DND-41 (cell line): Measurements from ENCODE around the gene PC.

ENCODE experiments used
- ATAC-seq: fragments of 200-7000 bp; cut with Tn5 transposase; 3 replicates; pipeline ENCODE4 v1.9.1; 2021; ENCODE audit warnings: low read depth; ENCODE audit not compliant: insufficient read depth
- DNase-seq: peaks from one replicate; pipeline ENCODE4 v3.0.0-alpha.2; 2020
- H2AFZ ChIP-seq: 2 replicates; pipeline ENCODE4 v1.6.0; 2012; ENCODE audit warnings: low read depth, low read length
- H3K27ac ChIP-seq: 2 replicates; pipeline ENCODE4 v1.5.1; 2012; ENCODE audit warnings: low read length, inconsistent platforms
- H3K27me3 ChIP-seq: fragments of 200-600 bp; sonication (generic); 2 replicates; pipeline ENCODE4 v1.6.0; 2012; ENCODE audit warnings: low read length, mild to moderate bottlenecking, inconsistent platforms; ENCODE audit not compliant: insufficient read depth, poor library complexity
- H3K36me3 ChIP-seq: 2 replicates; pipeline ENCODE4 v1.5.1; 2012; ENCODE audit warnings: low read length, inconsistent platforms; ENCODE audit not compliant: insufficient read depth
- H3K4me1 ChIP-seq: 2 replicates; pipeline ENCODE4 v1.5.1; 2012; ENCODE audit warnings: mild to moderate bottlenecking, low read length; ENCODE audit not compliant: insufficient read depth
- H3K4me2 ChIP-seq: 2 replicates; pipeline ENCODE4 v1.6.0; 2012; ENCODE audit warnings: mild to moderate bottlenecking, moderate library complexity, low read length, inconsistent platforms; ENCODE audit not compliant: insufficient read depth
- H3K4me3 ChIP-seq, 2 experiments: fragments of 200-600 bp in 1 of 2; shearing (Covaris generic) in 1 of 2; 2 replicates each; pipeline ENCODE4 v1.5.1; 2012 to 2016; ENCODE audit warnings: inconsistent platforms in 2 of 2, low read length in 2 of 2, mild to moderate bottlenecking in 2 of 2, low read depth in 1 of 2, moderate library complexity in 1 of 2
- H3K79me2 ChIP-seq: 2 replicates; pipeline ENCODE4 v1.6.0; 2012; ENCODE audit warnings: low read length, inconsistent platforms; ENCODE audit not compliant: insufficient read depth
- H3K9ac ChIP-seq: 2 replicates; pipeline ENCODE4 v1.6.0; 2012; ENCODE audit warnings: low read depth, mild to moderate bottlenecking, inconsistent platforms, low read length, moderate library complexity
- H3K9me3 ChIP-seq: 2 replicates; pipeline ENCODE4 v1.5.1; 2012; ENCODE audit warnings: low read length, moderate library complexity, mild to moderate bottlenecking, inconsistent platforms; ENCODE audit not compliant: insufficient read depth, severe bottlenecking
- H4K20me1 ChIP-seq: 2 replicates; pipeline ENCODE4 v1.6.0; 2012; ENCODE audit warnings: low read length; ENCODE audit not compliant: insufficient read depth
- EZH2 ChIP-seq: IDR thresholded peaks from 3 replicates; pipeline ENCODE4 v1.6.1; 2012; ENCODE audit warnings: borderline replicate concordance, low read depth, mild to moderate bottlenecking, moderate library complexity, low read length, inconsistent platforms; ENCODE audit not compliant: severe bottlenecking
- TF ChIP-seq, protein P1 (sequence below): IDR thresholded peaks from 2 replicates; pipeline ENCODE4 v1.5.1; 2012; ENCODE audit warnings: borderline replicate concordance, low read length, moderate library complexity, mild to moderate bottlenecking; ENCODE audit not compliant: poor library complexity, severe bottlenecking; ENCODE audit errors: extremely low read depth

PC gene

DNA sequence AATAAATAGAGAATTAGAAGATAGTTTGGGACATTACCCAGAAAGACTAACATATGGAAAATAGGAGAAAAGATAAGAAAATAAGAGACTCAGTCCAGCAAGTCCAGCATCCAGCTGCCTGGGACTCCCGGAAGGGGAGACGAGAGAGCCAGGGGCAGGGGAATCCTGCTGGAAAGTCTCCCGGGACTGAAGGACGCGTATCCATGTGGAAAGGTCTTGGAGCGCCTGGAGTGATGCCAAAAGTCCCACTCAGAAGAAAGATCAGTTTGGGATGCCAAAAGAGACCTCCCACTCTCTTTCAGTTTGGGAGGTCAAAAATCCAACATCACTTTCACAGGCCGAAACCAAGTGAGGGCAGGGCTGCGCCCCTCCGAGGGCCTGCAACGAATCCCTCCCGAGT is 70.7 kb downstream of the PC start:
- no peak for TF ChIP-seq EZH2
- TF ChIP-seq, protein P1, sequence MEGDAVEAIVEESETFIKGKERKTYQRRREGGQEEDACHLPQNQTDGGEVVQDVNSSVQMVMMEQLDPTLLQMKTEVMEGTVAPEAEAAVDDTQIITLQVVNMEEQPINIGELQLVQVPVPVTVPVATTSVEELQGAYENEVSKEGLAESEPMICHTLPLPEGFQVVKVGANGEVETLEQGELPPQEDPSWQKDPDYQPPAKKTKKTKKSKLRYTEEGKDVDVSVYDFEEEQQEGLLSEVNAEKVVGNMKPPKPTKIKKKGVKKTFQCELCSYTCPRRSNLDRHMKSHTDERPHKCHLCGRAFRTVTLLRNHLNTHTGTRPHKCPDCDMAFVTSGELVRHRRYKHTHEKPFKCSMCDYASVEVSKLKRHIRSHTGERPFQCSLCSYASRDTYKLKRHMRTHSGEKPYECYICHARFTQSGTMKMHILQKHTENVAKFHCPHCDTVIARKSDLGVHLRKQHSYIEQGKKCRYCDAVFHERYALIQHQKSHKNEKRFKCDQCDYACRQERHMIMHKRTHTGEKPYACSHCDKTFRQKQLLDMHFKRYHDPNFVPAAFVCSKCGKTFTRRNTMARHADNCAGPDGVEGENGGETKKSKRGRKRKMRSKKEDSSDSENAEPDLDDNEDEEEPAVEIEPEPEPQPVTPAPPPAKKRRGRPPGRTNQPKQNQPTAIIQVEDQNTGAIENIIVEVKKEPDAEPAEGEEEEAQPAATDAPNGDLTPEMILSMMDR, result no peak
- H2AFZ ChIP-seq, result no peak overlapping the region
- ATAC-seq (no peak), DNase-seq (no peak)
- no peaks in the 10 kb centered on the region for H3K9me3 ChIP-seq
- no peaks in the 10 kb centered on the region for H3K79me2 ChIP-seq
- no peaks in the 10 kb centered on the region for H4K20me1 ChIP-seq
- H3K27ac ChIP-seq, result no peak overlapping the region
- no peaks in the 10 kb centered on the region for H3K27me3 ChIP-seq
- no peak overlapping the region for H3K9ac ChIP-seq
- no peak overlapping the region for H3K4me2 ChIP-seq
- H3K4me3 ChIP-seq, result no peak overlapping the region
- H3K4me1 ChIP-seq, result no peaks in the 10 kb centered on the region
- H3K36me3 ChIP-seq, result no peaks in the 10 kb centered on the region

DNA sequence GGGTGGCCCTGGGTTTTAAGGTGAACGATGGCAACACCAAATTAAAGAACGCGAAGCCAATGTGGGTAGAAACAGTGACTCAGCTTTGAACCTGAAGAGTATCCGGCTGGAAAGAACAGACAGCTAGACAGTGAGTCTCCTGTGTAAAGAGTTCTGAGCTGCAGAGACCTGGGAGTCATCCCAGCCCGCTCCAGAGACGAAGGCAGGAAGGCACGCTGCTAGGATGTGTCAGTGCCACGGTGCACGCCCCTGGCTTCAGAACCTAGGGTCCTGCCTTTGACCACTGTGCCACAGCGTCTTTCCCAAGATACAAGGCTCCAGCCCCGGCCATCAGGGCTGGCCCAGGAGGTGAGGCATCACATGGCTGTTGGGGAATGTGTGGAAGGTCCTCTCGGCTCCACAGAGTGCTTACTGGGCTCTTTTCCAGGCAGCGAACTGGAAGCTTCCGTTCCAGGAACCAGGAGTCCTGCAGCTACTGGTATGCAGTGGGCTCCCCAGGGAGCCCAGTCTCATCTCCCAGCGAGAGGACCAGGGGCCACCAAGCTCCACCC is 71.4 kb downstream of the PC start:
- no peak overlapping the region for H2AFZ ChIP-seq
- DNase-seq, result no peak

DNA sequence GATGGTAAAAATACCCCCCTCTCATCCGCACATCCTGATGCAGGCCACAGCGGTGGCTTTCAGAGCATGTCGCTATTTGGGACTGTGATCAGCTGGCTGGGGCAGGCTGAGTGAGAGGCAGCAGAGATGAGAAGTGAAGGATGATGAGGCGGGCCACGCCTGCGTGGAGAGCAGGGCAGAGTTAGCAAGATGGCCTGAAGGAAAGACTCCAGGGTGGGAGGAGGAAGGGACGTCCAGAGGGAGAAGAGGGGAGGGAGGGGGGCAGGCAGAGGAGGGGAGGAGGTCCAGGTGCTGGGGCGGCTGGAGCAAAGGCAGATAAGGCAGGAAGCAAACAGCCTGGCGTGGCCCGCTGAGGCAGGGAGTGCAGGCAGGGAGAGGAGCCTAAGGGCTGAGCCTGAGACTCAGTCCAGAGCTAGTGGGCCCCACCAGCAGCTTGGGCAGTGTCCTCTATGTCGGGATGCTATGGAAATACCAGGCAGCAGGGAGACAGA is 72.2 kb downstream of the PC start:
- Histone ChIP-seq H3K9me3 (no peaks in the 10 kb centered on the region), H4K20me1 (peaks cover 7% of the 10 kb centered on the region; the same call in 1 of the 2 replicates), H3K27me3 (no peaks in the 10 kb centered on the region), H3K79me2 (no peaks in the 10 kb centered on the region), H3K9ac (no peak overlapping the region), H3K4me3 (no peak overlapping the region), H3K27ac (no peak overlapping the region), H3K4me1 (peaks cover 15% of the 10 kb centered on the region), H3K36me3 (no peaks in the 10 kb centered on the region), H3K4me2 (no peak overlapping the region), H2AFZ (no peak overlapping the region)
- DNase-seq (no peak), ATAC-seq (no peak)
- TF ChIP-seq, protein P1, result no peak
- no peak for TF ChIP-seq EZH2

More for the DNA sequence above, 71.4 kb downstream of the PC start:
- Histone ChIP-seq H4K20me1 (no peaks in the 10 kb centered on the region), H3K27me3 (no peaks in the 10 kb centered on the region), H3K4me2 (no peak overlapping the region), H3K9ac (no peak overlapping the region), H3K27ac (no peak overlapping the region), H3K79me2 (no peaks in the 10 kb centered on the region), H3K9me3 (no peaks in the 10 kb centered on the region), H3K4me1 (peaks cover 7% of the 10 kb centered on the region), H3K4me3 (no peak overlapping the region), H3K36me3 (no peaks in the 10 kb centered on the region)
- TF ChIP-seq, protein P1, result no peak
- no peak for TF ChIP-seq EZH2
- ATAC-seq, result no peak

DNA sequence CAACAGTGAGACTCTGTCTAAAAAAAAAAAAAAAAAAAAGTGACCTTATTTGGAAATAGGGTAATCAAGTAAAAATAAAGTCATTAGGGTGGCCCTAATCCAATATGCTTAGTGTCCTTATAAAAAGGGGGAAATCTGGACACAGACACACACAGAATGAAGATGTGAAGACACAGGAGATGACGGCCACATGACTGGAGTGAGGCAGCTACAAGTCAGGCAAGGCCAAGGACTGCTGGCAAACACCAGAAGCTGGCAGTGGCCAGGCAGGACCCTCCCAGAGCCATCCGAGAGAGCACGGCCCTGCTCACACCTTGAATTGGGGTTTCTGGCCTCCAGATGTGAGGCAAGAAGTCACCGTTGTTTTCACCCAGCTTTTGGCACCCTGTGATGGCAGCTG is 72.7 kb downstream of the PC start:
- ATAC-seq, result no peak
- H3K9ac ChIP-seq, result no peak overlapping the region
- H3K27ac ChIP-seq, result no peak overlapping the region
- no peaks in the 10 kb centered on the region for H3K27me3 ChIP-seq
- no peak overlapping the region for H3K4me2 ChIP-seq
- DNase-seq, result no peak
- no peaks in the 10 kb centered on the region for H3K9me3 ChIP-seq
- H3K4me1 ChIP-seq, result peaks cover 20% of the 10 kb centered on the region
- H4K20me1 ChIP-seq, result peaks cover 7% of the 10 kb centered on the region; the same call in 1 of the 2 replicates
- H2AFZ ChIP-seq, result no peak overlapping the region
- no peak for TF ChIP-seq EZH2
- TF ChIP-seq, protein P1, result no peak
- H3K36me3 ChIP-seq, result no peaks in the 10 kb centered on the region
- no peaks in the 10 kb centered on the region for H3K79me2 ChIP-seq
- H3K4me3 ChIP-seq, result no peak overlapping the region
